NCI-H510A treated with DMSO at 0.1 percent for 48 hours (cell line): ENCODE results near the gene NOS2.

ENCODE experiments used
- DNase-seq: peaks from one replicate; lab custom pipeline; 2025; lab: John Stamatoyannopoulos, UW

The NOS2 gene

GRCh38 chr17:27818401-27819105 lies 18.2 kb upstream of the NOS2 start:
- DNase-seq, result no peak

- DNase-seq, result no peak
These were observed 17.4 kb upstream of the NOS2 start for GRCh38 chr17:27817731-27818130.

DNA sequence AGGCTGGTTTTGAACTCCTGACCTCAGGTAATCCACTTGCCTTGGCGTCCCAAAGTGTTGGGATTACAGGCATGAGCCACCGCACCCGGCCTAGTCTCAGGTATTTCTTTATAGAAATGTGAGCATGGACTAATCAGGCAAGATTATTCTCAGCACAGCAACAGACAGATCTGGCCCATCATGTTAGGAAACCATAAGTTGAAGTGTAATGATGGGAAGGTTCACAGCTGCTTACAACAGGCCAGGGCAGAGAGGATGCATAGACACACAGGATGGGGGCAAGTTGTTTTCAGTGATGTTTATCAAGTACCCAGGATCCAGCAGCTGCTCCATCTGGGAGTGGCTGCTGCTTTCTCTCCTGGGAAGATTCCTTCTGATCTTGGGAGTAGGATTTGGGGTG lies 16.6 kb upstream of the NOS2 start:
- no peak for DNase-seq

DNA sequence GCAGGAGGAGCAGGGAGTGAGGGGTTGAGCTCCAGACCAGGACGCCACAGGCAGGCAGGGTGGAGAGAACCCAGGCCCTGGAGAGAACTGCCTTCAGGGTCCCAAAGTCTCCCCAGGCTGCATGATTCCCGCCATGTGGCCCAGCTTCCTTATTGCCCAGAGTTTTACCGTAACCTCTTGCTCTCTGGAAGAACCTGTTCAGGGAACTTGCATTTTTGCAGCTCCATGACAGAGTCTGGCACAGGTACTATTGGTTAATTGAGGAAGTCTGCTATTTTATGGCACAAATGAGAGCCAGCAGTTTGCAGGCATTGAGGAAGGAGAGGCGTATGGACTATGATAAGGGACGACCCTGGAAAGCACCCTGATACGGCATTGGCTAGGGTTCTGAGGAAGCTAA lies 11.6 kb upstream of the NOS2 start:
- no peak for DNase-seq

GRCh38 chr17:27810902-27811557 lies 10.7 kb upstream of the NOS2 start:
- peak; percentile 73 for DNase-seq

DNA sequence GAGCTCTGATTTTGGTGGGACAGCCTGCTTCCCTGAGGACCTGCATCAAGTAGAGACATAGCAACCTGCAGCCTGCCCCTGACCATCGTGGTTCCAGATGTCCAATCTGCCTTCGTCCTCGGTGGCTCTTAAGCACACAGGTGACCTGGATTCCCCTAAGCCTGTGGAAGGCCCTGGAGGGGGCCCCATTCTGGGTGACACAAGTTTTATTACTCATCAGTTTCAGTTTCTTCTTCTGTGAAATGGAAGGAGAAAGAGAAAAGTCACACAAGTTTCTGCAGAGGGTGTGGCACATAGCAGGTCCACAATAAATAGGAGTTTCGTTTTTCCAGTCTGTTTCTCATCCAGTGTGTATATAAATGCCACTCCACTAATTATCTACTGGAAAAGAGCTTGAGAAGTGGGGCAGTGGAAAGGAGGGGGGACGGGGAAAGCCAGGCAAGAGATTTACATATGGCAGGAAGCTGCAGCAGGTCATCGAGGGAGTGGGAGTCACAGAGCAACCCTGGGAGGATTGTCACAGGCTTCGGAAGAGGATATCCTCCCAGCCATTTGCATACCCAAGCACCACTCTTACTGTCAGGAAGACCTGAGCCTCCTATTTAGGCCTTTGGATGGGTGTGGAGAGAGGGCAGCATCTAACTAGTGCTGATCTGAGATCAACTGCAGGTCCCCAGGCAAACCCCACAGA lies 10.0 kb upstream of the NOS2 start:
- DNase-seq, result peak; percentile 64

- no peak for DNase-seq
These were observed 9.2 kb upstream of the NOS2 start for GRCh38 chr17:27809555-27809954.

- no peak for DNase-seq
These were observed 8.3 kb upstream of the NOS2 start for GRCh38 chr17:27808628-27809027.

- peak; percentile 83 for DNase-seq
These were observed 7.5 kb upstream of the NOS2 start for GRCh38 chr17:27807567-27808470.

DNA sequence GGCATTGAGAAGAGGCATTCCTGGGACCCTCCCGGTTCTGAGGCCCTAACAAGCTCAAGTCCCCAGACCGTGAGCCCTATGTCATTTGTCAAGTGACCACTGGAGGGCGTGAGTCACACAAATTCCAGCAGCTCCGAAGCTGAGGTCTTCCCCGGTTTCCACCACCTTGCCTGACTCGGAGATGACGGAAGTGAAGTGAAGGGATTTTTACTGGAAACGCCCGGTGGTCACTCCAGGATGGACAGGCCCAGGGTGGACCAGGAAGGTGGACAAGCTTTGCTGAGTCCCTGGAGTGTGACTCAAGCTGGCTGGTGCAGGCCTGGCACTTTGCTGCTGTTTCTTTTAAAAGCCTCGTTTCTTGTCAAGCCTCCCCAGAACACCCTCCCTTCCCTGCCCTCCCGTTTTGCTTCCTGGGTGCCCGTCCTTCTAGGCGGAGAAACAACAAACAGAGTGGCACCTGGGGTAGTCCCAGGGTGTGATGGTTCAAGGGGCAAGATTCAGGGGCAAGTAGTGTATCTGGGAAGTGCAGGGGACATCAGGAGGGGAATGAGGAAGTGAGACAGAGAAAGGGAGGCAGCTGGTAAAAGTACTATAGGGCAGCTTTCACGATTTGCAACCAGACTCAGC lies 5.3 kb upstream of the NOS2 start:
- DNase-seq, result peak; percentile 89

- no peak for DNase-seq
These were observed 3.8 kb upstream of the NOS2 start for GRCh38 chr17:27804113-27804512.

DNA sequence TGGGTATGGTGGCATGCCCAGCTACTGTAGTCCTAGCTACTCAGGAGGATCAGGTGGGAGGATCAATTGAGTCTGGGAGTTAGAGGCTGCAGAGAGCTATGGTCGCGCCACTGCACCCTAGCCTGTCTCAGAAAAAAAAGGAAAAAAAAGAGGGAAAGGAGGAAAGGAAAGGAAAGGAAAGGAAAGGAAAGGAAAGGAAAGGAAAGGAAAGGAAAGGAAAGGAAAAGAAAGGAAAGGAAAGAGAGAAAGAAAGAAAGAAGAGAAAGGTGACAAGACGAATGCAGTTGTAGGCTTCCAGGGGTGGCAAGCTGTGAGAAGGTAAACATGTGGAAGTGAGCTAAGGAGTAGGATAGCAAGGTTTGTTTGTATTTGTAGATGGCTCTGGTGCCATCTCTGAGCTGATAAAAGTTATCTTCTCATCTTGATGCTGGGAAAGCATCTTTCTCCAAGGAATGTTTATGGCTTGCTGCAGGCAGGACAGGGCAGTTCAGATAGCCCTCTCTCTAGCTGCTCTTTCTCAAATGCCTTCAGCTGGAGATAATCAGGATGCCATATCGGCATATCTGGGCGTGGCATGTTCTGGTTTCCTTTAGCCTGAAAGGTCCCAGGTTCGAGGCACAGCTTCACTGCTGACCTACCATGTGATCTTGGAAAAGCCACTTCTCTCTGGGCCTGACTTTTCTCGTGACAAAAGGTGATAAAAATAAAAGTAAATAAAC lies 2.8 kb upstream of the NOS2 start:
- DNase-seq, result no peak

DNA sequence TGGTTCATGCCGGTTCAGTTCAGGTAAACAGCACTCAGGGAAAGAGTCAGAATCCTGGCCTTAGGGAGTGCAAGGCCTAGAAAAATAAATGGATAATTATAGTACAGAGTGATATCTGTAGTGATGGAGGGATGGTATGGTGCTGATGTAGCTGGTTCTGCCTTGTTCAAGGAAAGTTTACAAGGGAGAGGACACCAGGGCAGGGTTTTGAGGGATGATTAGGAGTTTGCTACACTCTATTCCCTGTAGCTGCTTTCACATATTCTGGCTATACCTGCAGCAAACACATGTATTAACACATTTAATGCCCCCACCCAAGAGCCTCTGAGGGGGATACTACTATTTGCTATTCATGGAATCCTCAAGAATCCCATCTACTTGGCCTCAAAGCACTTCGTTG lies 1.7 kb upstream of the NOS2 start:
- DNase-seq, result no peak

- no peak for DNase-seq
These were observed 2.0 kb downstream of the NOS2 start for GRCh38 chr17:27798376-27798775.

DNA sequence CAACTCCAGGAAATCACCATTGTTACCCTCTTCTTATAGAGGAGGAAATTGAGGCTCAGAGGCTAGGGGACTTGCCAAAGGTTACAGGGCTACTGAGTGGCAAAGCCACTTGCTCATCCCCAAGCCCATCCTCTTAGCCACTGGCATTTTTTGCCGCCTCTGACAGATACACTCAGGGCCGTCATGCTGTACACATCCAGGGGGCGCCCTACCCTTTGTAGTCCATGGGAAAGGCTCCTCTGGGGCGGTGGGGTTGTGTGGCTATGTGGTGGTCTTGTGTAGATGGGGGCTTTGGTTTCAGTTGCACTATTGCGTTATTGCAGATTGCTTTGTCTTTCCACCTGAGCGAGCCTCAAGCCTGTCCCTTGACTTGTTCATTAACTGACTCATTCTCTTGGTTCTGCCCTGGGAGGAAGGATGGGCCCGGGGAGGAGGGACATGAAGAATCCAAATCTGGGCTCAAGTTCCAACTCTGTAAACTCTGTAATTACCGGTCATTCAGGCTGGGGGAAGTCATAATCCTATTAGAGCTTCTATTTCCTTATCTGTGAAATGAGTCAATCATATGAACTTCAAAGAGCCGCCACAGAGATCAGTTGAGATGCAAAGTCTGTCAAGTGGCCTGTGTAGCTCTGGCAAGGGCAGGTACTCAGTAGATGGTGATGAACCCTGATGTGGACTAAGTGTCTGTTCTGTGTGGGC lies 2.8 kb downstream of the NOS2 start:
- no peak for DNase-seq

DNA sequence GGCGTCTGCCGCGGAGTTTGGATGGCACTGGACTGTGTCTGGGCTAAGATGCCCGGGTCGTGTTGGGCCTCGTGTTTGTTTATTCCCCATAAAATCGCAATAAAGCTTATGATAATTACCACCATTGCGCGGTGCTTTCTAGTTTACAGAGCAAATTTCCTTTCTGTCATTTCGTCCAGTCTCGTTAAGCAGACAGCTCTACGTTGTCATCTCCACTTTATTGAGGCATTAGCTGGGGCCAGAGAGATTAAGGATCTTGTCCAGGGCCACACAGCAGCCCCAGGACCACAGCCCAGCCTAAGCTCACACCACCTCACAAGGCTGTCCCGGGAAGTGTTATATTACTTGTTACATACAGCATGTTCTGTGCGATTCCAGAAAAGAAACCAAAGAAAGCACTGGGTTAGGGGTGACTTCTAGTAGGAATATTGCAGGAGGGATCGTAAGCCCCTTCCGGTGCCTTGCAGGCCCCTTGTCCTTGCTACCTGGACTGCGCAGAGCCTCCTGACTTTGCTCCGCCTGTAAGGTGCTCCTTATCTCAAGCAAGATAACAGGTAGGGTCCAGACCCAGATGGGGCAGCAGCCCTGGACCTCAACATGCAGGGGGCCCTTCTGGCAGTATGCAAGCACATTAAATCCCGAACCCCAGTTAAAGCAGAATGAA lies 6.3 kb downstream of the NOS2 start:
- no peak for DNase-seq

- peak; percentile 28 for DNase-seq
These were observed 7.0 kb downstream of the NOS2 start for GRCh38 chr17:27793168-27793905.

DNA sequence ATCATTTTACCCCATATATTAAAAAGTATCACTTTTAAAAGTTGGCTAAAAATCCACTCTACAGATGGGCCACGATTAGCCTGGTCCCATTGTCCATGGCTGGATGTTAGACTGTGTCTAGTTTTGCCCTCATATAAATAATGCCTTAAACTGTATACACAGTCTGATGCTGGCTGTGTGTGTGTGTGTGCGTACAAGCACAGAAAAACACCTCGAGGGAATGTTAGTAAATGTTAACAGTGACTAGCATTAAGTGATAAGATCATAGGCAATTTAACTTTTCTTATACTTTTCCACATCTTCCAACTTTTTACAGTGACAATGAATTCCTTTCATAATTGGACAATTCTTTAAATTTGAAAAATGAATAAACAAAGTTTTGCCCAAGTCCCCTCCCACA lies 8.2 kb downstream of the NOS2 start:
- no peak for DNase-seq

- DNase-seq, result no peak
These were observed 11.4 kb downstream of the NOS2 start for GRCh38 chr17:27788919-27789318.
